GM19467 (cell line): Measurements from ENCODE around the gene KNG1.

Source experiments
- ATAC-seq: cut with Tn5 transposase; IDR thresholded peaks from one replicate; pipeline ENCODE4 v1.9.1; 2021; ENCODE audit warnings: mild to moderate bottlenecking, moderate library complexity; ENCODE audit not compliant: unreplicated experiment

KNG1 gene

GRCh38 chr3:186772701-186773417 lies 55.7 kb downstream of the KNG1 start:
- peak; percentile 92 for ATAC-seq

GRCh38 chr3:186775999-186776398 lies 58.8 kb downstream of the KNG1 start:
- ATAC-seq = no peak

DNA sequence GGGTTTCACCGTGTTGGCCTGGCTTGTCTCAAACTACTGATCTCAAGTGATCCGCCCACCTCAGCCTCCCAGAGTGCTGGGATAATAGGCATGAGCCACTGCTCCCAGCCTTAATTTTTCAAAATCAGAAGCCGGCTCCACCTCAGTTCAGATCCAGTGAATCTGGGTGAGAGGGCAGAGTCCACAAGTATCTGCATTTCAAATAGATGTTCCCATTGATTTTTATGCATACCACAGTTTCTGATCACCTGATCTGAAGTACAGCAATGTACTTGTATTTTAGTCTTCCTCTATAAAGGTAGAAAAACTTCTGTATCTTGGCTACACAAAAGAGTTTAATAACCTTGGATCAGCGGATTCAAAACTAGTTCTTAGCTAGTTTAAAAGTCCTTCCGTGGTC lies 62.0 kb downstream of the KNG1 start:
- ATAC-seq = no peak

- peak; percentile 27 for ATAC-seq
These were observed 65.4 kb downstream of the KNG1 start for GRCh38 chr3:186782542-186783057.

- ATAC-seq = peak; percentile 50
These were observed 66.0 kb downstream of the KNG1 start, which contains the start of gene EIF4A2 for GRCh38 chr3:186783058-186783730. EIF4A2 (plus strand) TSS chr3:186783577; CDS start chr3:186783611, 34 bp downstream.

- peak; percentile 46 for ATAC-seq
These were observed 66.8 kb downstream of the KNG1 start for GRCh38 chr3:186783731-186784515.

- ATAC-seq = no peak
These were observed 67.8 kb downstream of the KNG1 start for GRCh38 chr3:186784820-186785494.

DNA sequence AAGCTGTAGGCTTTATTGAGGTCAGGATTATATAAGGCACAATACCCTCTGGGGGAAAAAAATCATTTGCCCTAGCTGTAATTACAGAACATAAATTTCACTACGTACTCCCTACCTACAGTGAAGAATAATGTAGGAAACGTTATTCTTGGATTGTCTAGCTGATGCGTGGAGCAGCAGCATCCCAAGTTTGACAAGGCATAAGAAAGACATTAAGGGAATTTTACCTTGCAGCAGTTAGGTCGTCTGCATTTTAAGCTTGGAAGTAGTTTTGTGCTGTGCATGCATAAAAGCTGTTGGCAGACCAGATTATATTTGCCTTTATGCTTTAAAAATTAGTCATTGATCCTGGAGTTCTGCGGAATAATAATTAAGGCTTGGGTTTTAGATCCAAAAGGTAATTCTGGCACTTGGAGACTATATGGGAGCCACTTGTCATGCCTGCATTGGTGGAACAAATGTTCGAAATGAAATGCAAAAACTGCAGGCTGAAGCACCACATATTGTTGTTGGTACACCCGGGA lies 68.4 kb downstream of the KNG1 start:
- no peak for ATAC-seq

GRCh38 chr3:186786922-186787321 lies 69.8 kb downstream of the KNG1 start:
- ATAC-seq = no peak

GRCh38 chr3:186787642-186788481 lies 70.7 kb downstream of the KNG1 start:
- ATAC-seq = no peak

DNA sequence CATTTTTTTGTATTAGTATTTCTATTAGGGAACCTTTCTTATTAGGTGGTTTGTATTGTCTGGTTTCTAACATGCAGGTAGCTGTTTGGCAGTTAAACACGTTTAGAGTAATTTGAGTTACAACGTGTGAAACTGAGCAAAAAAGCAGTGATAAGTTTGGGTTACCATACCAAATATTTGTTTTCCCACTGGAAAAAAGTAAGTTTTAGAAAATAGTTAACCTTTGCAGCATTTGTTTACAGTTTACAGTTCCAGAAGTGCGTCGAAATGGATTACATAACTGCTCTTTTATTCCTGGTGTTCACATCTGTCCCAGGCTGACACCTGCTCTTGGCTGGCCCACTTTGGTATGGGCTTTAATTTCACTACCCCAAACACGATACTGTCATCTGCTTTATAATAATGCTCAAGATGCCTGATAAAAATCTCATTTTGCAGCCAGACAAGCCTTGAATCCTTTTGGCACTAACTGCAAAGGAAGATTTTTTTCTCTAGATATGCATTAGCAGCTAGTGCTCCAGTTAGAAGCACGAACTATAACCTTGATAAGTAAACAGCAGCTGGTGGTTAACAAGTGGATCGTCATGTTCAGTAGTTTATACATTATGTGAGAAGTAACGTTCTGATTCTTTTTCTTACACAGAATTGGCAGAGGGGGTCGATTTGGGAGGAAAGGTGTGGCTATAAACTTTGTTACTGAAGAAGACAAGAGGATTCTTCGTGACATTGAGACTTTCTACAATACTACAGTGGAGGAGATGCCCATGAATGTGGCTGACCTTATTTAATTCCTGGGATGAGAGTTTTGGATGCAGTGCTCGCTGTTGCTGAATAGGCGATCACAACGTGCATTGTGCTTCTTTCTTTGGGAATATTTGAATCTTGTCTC lies 71.6 kb downstream of the KNG1 start:
- ATAC-seq = no peak

- no peak for ATAC-seq
These were observed 72.5 kb downstream of the KNG1 start for GRCh38 chr3:186789554-186790260.

- no peak for ATAC-seq
These were observed 73.3 kb downstream of the KNG1 start for GRCh38 chr3:186790261-186790981.
